Epithelial cell of proximal tubule (primary cell): ENCODE data around the gene USO1. TPM values are rescaled to one million over a fixed set of nuclear protein-coding genes. Genes with fewer than 3 reads are reported as not detected.
"Not testable (repeated sequence)": the region's sequence is repeated elsewhere in the genome, so short reads cannot be mapped to it uniquely, and the experiment has no call there.

ENCODE experiments used
- DNase-seq: peaks from one replicate; pipeline ENCODE4 v3.0.0-alpha.2; 2011; ENCODE audit warnings: low read depth
- H3K4me3 ChIP-seq: 2 replicates; pipeline ENCODE4 v1.5.1; 2011; ENCODE audit warnings: low read depth, mild to moderate bottlenecking, low read length
- total RNA-seq: library from RNA; depleted of rRNA; stranded (reverse); fragments of >200 nt; gene quantifications from 2 replicates; pipeline ENCODE4 v1.2.3, GENCODE V29; 2015
- TF ChIP-seq, protein P1 (sequence below): conservative IDR thresholded peaks from 2 replicates; pipeline ENCODE4 v1.5.1; 2012; ENCODE audit warnings: low read depth, mild to moderate bottlenecking, low read length

Gene USO1
- total RNA-seq, 1 donor from 2014 or later, result 57.8 TPM

GRCh38 chr4:75715105-75715799, 9.1 kb upstream of the USO1 start:
- no peak overlapping the region for H3K4me3 ChIP-seq
- DNase-seq, result no peak
- TF ChIP-seq, protein P1, sequence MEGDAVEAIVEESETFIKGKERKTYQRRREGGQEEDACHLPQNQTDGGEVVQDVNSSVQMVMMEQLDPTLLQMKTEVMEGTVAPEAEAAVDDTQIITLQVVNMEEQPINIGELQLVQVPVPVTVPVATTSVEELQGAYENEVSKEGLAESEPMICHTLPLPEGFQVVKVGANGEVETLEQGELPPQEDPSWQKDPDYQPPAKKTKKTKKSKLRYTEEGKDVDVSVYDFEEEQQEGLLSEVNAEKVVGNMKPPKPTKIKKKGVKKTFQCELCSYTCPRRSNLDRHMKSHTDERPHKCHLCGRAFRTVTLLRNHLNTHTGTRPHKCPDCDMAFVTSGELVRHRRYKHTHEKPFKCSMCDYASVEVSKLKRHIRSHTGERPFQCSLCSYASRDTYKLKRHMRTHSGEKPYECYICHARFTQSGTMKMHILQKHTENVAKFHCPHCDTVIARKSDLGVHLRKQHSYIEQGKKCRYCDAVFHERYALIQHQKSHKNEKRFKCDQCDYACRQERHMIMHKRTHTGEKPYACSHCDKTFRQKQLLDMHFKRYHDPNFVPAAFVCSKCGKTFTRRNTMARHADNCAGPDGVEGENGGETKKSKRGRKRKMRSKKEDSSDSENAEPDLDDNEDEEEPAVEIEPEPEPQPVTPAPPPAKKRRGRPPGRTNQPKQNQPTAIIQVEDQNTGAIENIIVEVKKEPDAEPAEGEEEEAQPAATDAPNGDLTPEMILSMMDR, result no peak

- not testable (repeated sequence) for H3K4me3 ChIP-seq, DNase-seq
Measured at GRCh38 chr4:75716054-75716453, 8.3 kb upstream of the USO1 start.

- H3K4me3 ChIP-seq, result no peak overlapping the region
- TF ChIP-seq, protein P1, result no peak
- no peak for DNase-seq
Measured at GRCh38 chr4:75717408-75717807, 7.0 kb upstream of the USO1 start.

DNA sequence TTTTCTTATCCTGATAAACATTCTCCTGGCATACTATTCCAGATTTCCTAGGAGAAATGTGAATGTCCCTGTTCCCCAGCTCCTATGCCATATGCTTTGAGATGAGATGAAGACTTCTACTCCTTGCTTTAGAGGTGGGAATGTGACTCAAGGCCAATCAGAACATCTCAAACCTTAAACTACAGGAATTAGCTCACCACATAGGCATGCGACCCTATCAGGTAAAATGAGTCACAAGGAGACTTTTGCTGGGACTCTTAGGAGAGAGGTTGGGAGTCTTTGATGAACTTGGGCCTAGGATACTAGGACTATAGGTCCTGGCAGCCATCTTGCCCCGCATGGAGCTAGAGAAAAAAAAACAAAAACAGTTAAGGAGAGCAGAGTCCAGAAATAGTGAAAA, 5.8 kb upstream of the USO1 start:
- TF ChIP-seq, protein P1, result no peak
- no peak for DNase-seq
- no peak overlapping the region for H3K4me3 ChIP-seq

- no peak for DNase-seq
- no peak overlapping the region for H3K4me3 ChIP-seq
Measured at GRCh38 chr4:75722417-75722816, 2.0 kb upstream of the USO1 start.

GRCh38 chr4:75723163-75724065, 963 bp upstream of the USO1 start:
- TF ChIP-seq, protein P1, result no peak
- peak; percentile 22 for DNase-seq
- H3K4me3 ChIP-seq, result peak overlapping the region; percentile 96

More at GRCh38 chr4:75722417-75722816, 2.0 kb upstream of the USO1 start:
- TF ChIP-seq, protein P1, result no peak

GRCh38 chr4:75724867-75725724, 719 bp downstream of the USO1 start:
- TF ChIP-seq, protein P1, result no peak
- peak; percentile 27 for DNase-seq
- peak overlapping the region; percentile 96 for H3K4me3 ChIP-seq

DNA sequence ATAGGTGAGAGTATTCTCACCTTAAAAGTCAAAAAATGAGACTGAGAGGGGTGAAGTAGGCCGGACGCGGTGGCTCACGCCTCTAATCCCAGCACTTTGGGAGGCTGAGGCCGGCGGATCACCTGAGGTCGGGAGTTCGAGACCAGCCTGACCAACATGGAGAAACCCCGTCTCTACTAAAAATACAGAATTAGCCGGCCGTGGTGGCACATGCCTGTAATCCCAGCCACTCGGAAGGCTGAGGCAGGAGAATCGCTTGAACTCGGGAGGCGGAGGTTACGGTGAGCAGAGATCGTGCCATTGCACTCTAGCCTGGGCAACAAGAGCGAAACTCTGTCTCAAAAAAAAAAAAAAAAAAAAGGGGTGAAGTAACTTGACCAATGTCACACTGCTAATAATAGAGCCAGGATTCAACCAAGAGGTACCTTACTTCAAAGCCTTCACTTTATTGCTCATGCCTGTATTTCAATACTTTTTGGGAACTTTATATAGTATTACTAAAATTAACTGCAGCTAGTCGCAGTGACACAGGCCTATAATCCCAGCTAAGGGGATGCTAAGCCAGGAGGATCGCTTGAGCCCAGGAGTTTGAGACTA, 1.7 kb downstream of the USO1 start:
- DNase-seq, result not testable (repeated sequence)
- H3K4me3 ChIP-seq, result peak overlapping the region; percentile 96
